ENCODE measurements around the gene MBD3L2.
"Not testable (repeated sequence)": the region's sequence is repeated elsewhere in the genome, so short reads cannot be mapped to it uniquely, and the experiment has no call there.

- not testable (repeated sequence) for TF ChIP-seq POLR2A (IDR thresholded peaks at IDR 0.05)
- TF ChIP-seq, protein P1, sequence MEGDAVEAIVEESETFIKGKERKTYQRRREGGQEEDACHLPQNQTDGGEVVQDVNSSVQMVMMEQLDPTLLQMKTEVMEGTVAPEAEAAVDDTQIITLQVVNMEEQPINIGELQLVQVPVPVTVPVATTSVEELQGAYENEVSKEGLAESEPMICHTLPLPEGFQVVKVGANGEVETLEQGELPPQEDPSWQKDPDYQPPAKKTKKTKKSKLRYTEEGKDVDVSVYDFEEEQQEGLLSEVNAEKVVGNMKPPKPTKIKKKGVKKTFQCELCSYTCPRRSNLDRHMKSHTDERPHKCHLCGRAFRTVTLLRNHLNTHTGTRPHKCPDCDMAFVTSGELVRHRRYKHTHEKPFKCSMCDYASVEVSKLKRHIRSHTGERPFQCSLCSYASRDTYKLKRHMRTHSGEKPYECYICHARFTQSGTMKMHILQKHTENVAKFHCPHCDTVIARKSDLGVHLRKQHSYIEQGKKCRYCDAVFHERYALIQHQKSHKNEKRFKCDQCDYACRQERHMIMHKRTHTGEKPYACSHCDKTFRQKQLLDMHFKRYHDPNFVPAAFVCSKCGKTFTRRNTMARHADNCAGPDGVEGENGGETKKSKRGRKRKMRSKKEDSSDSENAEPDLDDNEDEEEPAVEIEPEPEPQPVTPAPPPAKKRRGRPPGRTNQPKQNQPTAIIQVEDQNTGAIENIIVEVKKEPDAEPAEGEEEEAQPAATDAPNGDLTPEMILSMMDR (IDR thresholded peaks at IDR 0.05), result not testable (repeated sequence)
Observed at GRCh38 chr19:7059977-7060376, 10.9 kb downstream of the MBD3L2 start.

Measured in thyroid gland (tissue), 4 donors.